Lower leg skin (tissue), 3 donors: ENCODE measurements around the gene F2RL3.

ENCODE experiments used
- CTCF ChIP-seq, 3 donors: fragments of 450-650 bp; IDR thresholded peaks; one replicate each; pipeline ENCODE4 v1.5.1; 2016; ENCODE audit warnings: antibody characterized with exemption in 3 of 3, mild to moderate bottlenecking in 3 of 3, moderate library complexity in 2 of 3
- POLR2A ChIP-seq, 2 donors: fragments of 450-650 bp; IDR thresholded peaks; one replicate each; pipeline ENCODE4 v1.6.1; 2016 to 2017; ENCODE audit warnings: antibody characterized with exemption in 2 of 2, mild to moderate bottlenecking in 1 of 2, moderate library complexity in 1 of 2

- no peak for TF ChIP-seq CTCF (IDR thresholded peaks at IDR 0.05)
- no peak for TF ChIP-seq POLR2A (IDR thresholded peaks at IDR 0.05)
Measured at GRCh38 chr19:16847430-16847829, 41.4 kb upstream of the F2RL3 start.
